OCI-LY3 (cell line): ENCODE results near the gene PAX5.

Experiments used
- EZH2phosphoT487 ChIP-seq: fragments of 200-600 bp; shearing (Covaris generic); IDR thresholded peaks from 2 replicates; pipeline ENCODE4 v1.6.1; 2018; ENCODE audit warnings: antibody characterized with exemption, mixed run types, low read depth
- TF ChIP-seq, protein P1 (sequence below): fragments of 200-600, 300-600 bp; sonication (generic); IDR thresholded peaks from 2 replicates; pipeline ENCODE4 v1.5.1; 2014; ENCODE audit warnings: antibody characterized with exemption, low read length, low read depth

DNA sequence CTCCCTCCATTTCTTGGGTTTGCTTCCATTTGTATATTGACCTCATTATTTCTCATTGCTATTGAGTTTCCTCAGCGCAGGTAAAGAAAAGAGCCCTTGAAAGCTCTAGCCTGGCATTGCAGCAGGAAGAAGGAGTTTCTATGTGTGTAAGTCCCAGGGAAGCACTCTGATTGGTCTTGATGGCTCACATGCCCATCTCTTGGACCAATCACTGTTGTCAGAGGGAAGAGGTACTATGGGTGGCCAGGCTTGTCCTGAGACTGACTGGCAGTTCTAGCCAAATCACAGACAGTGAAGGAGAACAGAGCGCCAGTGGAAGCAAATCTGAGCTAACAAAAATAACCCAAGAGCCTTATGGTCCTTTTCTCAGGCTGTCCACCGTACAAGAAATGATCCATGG lies 219.0 kb downstream of the PAX5 start:
- TF ChIP-seq, protein P1, sequence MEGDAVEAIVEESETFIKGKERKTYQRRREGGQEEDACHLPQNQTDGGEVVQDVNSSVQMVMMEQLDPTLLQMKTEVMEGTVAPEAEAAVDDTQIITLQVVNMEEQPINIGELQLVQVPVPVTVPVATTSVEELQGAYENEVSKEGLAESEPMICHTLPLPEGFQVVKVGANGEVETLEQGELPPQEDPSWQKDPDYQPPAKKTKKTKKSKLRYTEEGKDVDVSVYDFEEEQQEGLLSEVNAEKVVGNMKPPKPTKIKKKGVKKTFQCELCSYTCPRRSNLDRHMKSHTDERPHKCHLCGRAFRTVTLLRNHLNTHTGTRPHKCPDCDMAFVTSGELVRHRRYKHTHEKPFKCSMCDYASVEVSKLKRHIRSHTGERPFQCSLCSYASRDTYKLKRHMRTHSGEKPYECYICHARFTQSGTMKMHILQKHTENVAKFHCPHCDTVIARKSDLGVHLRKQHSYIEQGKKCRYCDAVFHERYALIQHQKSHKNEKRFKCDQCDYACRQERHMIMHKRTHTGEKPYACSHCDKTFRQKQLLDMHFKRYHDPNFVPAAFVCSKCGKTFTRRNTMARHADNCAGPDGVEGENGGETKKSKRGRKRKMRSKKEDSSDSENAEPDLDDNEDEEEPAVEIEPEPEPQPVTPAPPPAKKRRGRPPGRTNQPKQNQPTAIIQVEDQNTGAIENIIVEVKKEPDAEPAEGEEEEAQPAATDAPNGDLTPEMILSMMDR, result no peak
- no peak for TF ChIP-seq EZH2phosphoT487
